Gastroesophageal sphincter (tissue), 4 donors: ENCODE data around the gene FREM1. TPM values are rescaled to one million over a fixed set of nuclear protein-coding genes. Genes with fewer than 3 reads are reported as not detected.
A peak's percentile ranks its signal among the peaks of the same experiment; 100 is the strongest.

Source experiments
- ATAC-seq: fragments of 150-250 bp; one replicate; pipeline ENCODE4 v1.9.1; 2016; ENCODE audit warnings: mild to moderate bottlenecking, moderate library complexity
- H3K27ac ChIP-seq, 4 donors: fragments of 200-600 bp; sonication (generic) in 3 of 4; 1 replicate in 3 of 4; 2 replicates in 1 of 4; pipeline ENCODE4 v1.5.1; 2016 to 2019
- H3K27me3 ChIP-seq: fragments of 200-600 bp; sonication (generic); one replicate; pipeline ENCODE4 v1.5.1; 2019
- H3K36me3 ChIP-seq, 2 donors: fragments of 200-600 bp; sonication (generic); one replicate each; pipeline ENCODE4 v1.5.1; 2019; ENCODE audit warnings: control low read depth in 1 of 2
- H3K4me1 ChIP-seq, 3 donors: fragments of 200-600 bp; sonication (generic); 1 replicate in 2 of 3; 2 replicates in 1 of 3; pipeline ENCODE4 v1.5.1; 2016 to 2019; ENCODE audit warnings: control low read depth in 2 of 3
- H3K4me3 ChIP-seq, 2 donors: fragments of 200-600 bp; sonication (generic); one replicate each; pipeline ENCODE4 v1.5.1; 2019; ENCODE audit warnings: mild to moderate bottlenecking in 1 of 2, moderate library complexity in 1 of 2
- H3K9me3 ChIP-seq, 3 donors: fragments of 200-600 bp; sonication (generic); one replicate each; pipeline ENCODE4 v1.5.1; 2017 to 2019; ENCODE audit warnings: control low read depth in 2 of 3
- EP300 ChIP-seq: sonication (generic); formaldehyde crosslinking; IDR thresholded peaks from one replicate; pipeline ENCODE4 v1.6.1; 2017; ENCODE audit warnings: antibody characterized with exemption, mild to moderate bottlenecking
- POLR2A ChIP-seq, 2 donors: fragments of 450-650 bp; IDR thresholded peaks; one replicate each; pipeline ENCODE4 v1.6.1; 2017; ENCODE audit warnings: antibody characterized with exemption in 2 of 2, mild to moderate bottlenecking in 2 of 2, moderate library complexity in 1 of 2
- POLR2AphosphoS5 ChIP-seq: sonication (generic); formaldehyde crosslinking; IDR thresholded peaks from one replicate; pipeline ENCODE4 v1.6.1; 2017; ENCODE audit warnings: antibody characterized with exemption
- WGBS, 2 donors: methylation state at CpG; one replicate each; pipeline ENCODE4 v1.1.5; 2018; ENCODE audit warnings: low coverage in 1 of 2; 5-methylcytosine and 5-hydroxymethylcytosine counted together
- small RNA-seq, 4 donors: library from RNA; depleted of rRNA; stranded (forward); fragments of <200 nt; gene quantifications; one replicate each; pipeline ENCODE3, GENCODE V24; 2016
- total RNA-seq, 4 donors: library from RNA; depleted of rRNA; stranded (reverse); fragments of >200 nt; gene quantifications; one replicate each; pipeline ENCODE4 v1.1.0, GENCODE V29; 2016
- TF ChIP-seq, protein P1 (sequence below), 4 experiments: fragments of 200-600 bp in 2 of 4; fragments of 450-650 bp in 2 of 4; sonication (generic) in 1 of 4; IDR thresholded peaks; one replicate each; pipeline ENCODE4 v1.5.1; 2017 to 2019; ENCODE audit warnings: antibody characterized with exemption in 4 of 4, mild to moderate bottlenecking in 2 of 4, moderate library complexity in 2 of 4

Gene FREM1
- total RNA-seq, 4 donors from 2014 or later = 0.59 to 4.8 (median 2.7) TPM

DNA sequence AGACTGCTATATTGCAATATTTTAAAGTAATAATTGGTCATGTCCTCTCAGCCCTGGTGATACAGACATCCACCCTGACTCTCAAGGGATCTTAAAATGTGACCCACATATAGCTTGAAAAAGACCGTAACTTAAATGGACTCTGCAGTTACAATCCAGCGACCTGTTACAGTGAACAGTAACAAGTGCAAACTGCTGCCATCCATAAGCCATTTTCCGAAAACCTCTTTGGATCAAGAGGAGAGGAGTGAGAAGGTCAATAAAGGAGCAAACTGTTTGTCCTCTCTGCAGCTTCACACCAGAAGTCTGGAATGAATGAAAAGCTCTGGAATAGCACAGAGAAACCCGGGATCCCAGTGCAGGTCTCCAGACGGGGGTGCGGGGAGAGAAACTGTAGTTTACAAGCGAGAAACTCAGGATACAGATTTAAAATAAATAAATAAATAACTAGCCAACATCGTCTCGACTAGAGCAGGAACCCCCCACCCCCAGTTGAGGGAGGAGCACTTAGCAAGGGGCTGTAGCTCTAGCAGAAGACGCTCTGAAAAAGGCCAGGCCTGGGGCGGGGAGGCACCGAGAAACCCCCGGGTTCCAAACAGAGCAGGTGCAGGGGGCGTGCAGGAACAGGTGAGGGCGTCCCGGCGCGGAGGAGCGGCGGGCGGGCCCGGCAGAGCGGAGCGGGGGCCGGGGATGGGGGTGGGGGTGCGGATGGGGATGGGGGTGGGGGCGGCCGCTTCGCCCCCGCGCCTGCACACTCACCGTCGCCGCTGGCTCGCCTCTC lies 217.6 kb downstream of the FREM1 start:
- Histone ChIP-seq H3K27me3 (no peaks in the 10 kb centered on the region), H3K9me3 (no peaks in the 10 kb centered on the region), H3K36me3 (peaks cover 0 to 25% of the 10 kb centered on the region in 2 donors), H3K4me3 (peak overlapping the region; percentile 89 to 91), H3K4me1 (peaks cover 0 to 28% (median 0%) of the 10 kb centered on the region in 3 donors), H3K27ac (peak overlapping the region in 3 of 4 donors; percentile 36 to 80 (median 68))
- ATAC-seq = no peak
- 0 to 4% methylated on average over 8 to 9 of the region's 35 CpGs for WGBS, 2 donors
- TF ChIP-seq, protein P1, sequence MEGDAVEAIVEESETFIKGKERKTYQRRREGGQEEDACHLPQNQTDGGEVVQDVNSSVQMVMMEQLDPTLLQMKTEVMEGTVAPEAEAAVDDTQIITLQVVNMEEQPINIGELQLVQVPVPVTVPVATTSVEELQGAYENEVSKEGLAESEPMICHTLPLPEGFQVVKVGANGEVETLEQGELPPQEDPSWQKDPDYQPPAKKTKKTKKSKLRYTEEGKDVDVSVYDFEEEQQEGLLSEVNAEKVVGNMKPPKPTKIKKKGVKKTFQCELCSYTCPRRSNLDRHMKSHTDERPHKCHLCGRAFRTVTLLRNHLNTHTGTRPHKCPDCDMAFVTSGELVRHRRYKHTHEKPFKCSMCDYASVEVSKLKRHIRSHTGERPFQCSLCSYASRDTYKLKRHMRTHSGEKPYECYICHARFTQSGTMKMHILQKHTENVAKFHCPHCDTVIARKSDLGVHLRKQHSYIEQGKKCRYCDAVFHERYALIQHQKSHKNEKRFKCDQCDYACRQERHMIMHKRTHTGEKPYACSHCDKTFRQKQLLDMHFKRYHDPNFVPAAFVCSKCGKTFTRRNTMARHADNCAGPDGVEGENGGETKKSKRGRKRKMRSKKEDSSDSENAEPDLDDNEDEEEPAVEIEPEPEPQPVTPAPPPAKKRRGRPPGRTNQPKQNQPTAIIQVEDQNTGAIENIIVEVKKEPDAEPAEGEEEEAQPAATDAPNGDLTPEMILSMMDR (IDR thresholded peaks at IDR 0.05) = no peak

DNA sequence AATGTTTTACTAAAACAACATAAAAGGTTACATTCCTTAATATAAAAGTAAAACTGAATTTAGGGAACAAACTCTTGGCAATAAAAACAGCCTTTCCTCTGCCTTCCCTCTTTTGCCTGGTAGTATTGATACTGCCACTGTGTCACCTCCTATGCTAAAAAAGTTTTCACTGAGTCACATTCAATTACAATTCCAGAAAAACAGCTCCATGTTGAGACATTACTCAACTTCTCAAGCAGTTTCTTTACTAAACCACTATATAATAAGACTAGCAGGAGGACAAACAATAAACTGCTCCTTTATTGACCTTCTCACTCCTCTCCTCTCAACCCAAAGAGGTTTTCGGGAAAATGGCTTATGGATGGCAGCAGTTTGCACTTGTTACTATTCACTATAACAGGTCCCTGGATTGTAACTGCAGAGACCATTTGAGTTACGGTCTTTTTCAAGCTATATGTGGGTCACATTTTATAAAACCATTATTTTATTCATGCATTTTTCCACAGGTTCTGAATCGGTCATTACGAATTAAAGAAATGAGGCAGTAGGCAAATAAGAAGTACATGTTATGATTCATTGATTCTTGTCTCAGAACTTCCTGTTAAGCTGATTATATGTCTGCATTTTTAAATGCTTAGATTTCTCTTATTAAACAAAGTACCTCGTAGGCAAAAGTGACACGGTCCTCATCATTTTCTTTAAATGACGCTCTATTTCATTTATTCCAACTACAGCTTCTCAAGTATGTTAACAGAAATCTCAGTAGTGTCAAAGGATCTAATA lies 219.1 kb downstream of the FREM1 start:
- Histone ChIP-seq H3K27me3 (no peaks in the 10 kb centered on the region), H3K9me3 (no peaks in the 10 kb centered on the region), H3K4me1 (peaks cover 0 to 28% (median 0%) of the 10 kb centered on the region in 3 donors), H3K27ac (no peak overlapping the region), H3K4me3 (no peak overlapping the region), H3K36me3 (peaks cover 0 to 40% of the 10 kb centered on the region in 2 donors)
- WGBS, 2 donors = 80 to 84% methylated on average over 7 of the region's 7 CpGs
- TF ChIP-seq EP300 (no peak), POLR2A (IDR thresholded peaks at IDR 0.05) (no peak), POLR2AphosphoS5 (no peak)
- TF ChIP-seq, protein P1 (IDR thresholded peaks at IDR 0.05) = no peak
- no peak for ATAC-seq

DNA sequence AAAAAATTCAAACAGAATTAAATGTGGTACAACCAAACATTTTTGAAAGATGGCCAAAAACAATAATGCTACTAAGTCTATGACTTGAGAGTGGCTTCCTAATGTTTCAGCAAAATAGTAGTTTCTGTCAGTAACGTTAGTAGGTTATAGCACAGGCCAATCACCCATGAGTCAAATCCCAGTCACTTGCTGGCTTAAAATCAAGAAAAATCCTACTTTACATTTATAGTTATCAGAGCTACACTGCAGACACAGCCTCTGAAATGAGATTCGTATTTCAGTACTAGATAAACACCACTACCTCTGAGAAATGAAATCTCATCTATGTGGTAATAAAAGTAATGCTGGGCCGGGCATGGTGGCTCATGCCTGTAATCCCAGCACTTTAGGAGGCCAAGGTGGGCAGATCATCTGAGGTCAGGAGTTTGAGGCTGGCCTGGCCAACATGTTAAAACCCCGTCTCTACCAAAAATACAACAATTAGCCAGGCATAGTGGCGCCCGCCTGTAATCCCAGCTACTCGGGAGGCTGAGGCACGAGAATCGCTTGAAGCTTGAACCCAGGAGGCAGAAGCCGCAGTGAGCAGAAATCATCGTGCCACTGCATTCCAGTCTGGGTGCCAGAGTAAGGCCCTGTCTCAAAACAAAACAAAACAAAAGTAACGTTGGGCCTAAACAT lies 223.0 kb downstream of the FREM1 start:
- Histone ChIP-seq H3K4me3 (no peak overlapping the region), H3K27ac (no peak overlapping the region), H3K27me3 (no peaks in the 10 kb centered on the region), H3K36me3 (peaks cover 0 to 45% of the 10 kb centered on the region in 2 donors), H3K4me1 (peaks cover 0 to 16% (median 0%) of the 10 kb centered on the region in 3 donors), H3K9me3 (no peaks in the 10 kb centered on the region)
- 74 to 80% methylated on average over 4 to 12 of the region's 12 CpGs for WGBS, 2 donors
- no peak for ATAC-seq
- TF ChIP-seq POLR2AphosphoS5 (no peak), EP300 (no peak), POLR2A (IDR thresholded peaks at IDR 0.05) (no peak)
- TF ChIP-seq, protein P1 (IDR thresholded peaks at IDR 0.05) = no peak

DNA sequence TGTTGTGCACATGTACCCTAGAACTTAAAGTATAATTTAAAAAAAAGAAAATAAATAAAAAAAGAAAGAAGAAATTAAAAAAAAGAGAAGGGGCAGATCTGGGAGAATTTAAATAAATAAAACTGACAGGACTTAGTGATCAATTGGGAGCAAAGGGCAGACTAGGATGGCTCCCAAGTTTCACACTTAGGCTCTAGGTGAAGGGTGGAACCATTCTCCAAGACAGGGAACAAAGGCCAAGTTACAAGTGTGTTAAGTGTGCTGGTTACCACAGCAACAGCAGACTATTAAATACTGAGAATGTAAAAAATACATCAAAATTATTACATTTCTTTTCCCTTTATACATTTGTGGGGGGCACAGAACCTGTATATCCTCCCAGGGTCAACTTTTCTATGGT lies 224.1 kb downstream of the FREM1 start:
- H3K9me3 ChIP-seq = no peaks in the 10 kb centered on the region
- H3K4me3 ChIP-seq = no peak overlapping the region
- H3K4me1 ChIP-seq = peaks cover 0 to 7% (median 0%) of the 10 kb centered on the region in 3 donors
- ATAC-seq = no peak
- peaks cover 0 to 45% of the 10 kb centered on the region in 2 donors for H3K36me3 ChIP-seq
- H3K27ac ChIP-seq = no peak overlapping the region
- no peaks in the 10 kb centered on the region for H3K27me3 ChIP-seq
- TF ChIP-seq, protein P1 (IDR thresholded peaks at IDR 0.05) = no peak
- no peak for TF ChIP-seq POLR2A (IDR thresholded peaks at IDR 0.05)
- TF ChIP-seq POLR2AphosphoS5 = no peak
- no peak for TF ChIP-seq EP300

Small RNA genes lying within 50 kb of the gene (small RNA-seq; reads per million reads assigned to genes)
- 0 reads per million in 4 donors for gene RNU6-1260P

Other genes starting within 250 kb of the FREM1 start
- 10 to 100 TPM in 2 of 4 donors, 1 to 10 TPM in 2; 7.8 to 15.1 (median 10.8) TPM for gene ZDHHC21, start 217.0 kb downstream of the FREM1 start, total RNA-seq
- gene CER1, start 187.7 kb downstream of the FREM1 start, total RNA-seq = not detected